DOHH2 (cell line): ENCODE results near the gene PPP6R3.

Experiments
- H3F3A ChIP-seq: fragments of 200-600 bp; sonication (generic), shearing (Covaris generic); 2 replicates; pipeline ENCODE4 v1.6.0; 2016; ENCODE audit warnings: antibody characterized with exemption, mild to moderate bottlenecking; ENCODE audit not compliant: control insufficient read depth, insufficient read depth
- H3K27ac ChIP-seq: fragments of 200-600 bp; sonication (generic); 2 replicates; pipeline ENCODE4 v1.5.1; 2014; ENCODE audit warnings: low read depth, mild to moderate bottlenecking, low read length, moderate library complexity
- H3K27me3 ChIP-seq: fragments of 200-600 bp; sonication (generic); 2 replicates; pipeline ENCODE4 v1.6.1; 2014; ENCODE audit warnings: mild to moderate bottlenecking, low read length, mixed read lengths; ENCODE audit not compliant: control insufficient read depth
- H3K36me3 ChIP-seq: fragments of 200-600 bp; sonication (generic); 2 replicates; pipeline ENCODE4 v1.6.1; 2014; ENCODE audit warnings: mild to moderate bottlenecking, low read length, moderate library complexity, mixed read lengths; ENCODE audit not compliant: control insufficient read depth
- H3K4me1 ChIP-seq: fragments of 200-600 bp; sonication (generic); 2 replicates; pipeline ENCODE4 v1.6.1; 2014; ENCODE audit warnings: mild to moderate bottlenecking, low read length, mixed read lengths; ENCODE audit not compliant: control insufficient read depth
- H3K4me2 ChIP-seq: fragments of 200-600 bp; sonication (generic); 2 replicates; pipeline ENCODE4 v1.6.0; 2014; ENCODE audit warnings: mild to moderate bottlenecking, low read length, moderate library complexity
- H3K4me3 ChIP-seq: fragments of 200-600 bp; sonication (generic); 2 replicates; pipeline ENCODE4 v1.5.1; 2014; ENCODE audit warnings: mild to moderate bottlenecking, low read length, mixed read lengths
- H3K79me2 ChIP-seq: fragments of 200-600 bp; sonication (generic); 2 replicates; pipeline ENCODE4 v1.6.1; 2014; ENCODE audit warnings: mild to moderate bottlenecking, low read length, mixed read lengths; ENCODE audit not compliant: control insufficient read depth
- H3K9me2 ChIP-seq: fragments of 200-600 bp; sonication (generic); replicated peaks from 2 replicates; pipeline ENCODE4 v1.6.1; 2014; ENCODE audit warnings: mild to moderate bottlenecking, low read length, mixed read lengths; ENCODE audit not compliant: control insufficient read depth
- H3K9me3 ChIP-seq: fragments of 200-600 bp; sonication (generic); 2 replicates; pipeline ENCODE4 v1.6.1; 2014; ENCODE audit warnings: antibody characterized with exemption, low read length, mixed read lengths; ENCODE audit not compliant: control insufficient read depth, insufficient read depth
- H4K20me1 ChIP-seq: fragments of 200-600 bp; sonication (generic); 2 replicates; pipeline ENCODE4 v1.6.0; 2014; ENCODE audit warnings: low read depth, mild to moderate bottlenecking, antibody characterized with exemption, low read length, moderate library complexity; ENCODE audit not compliant: control insufficient read depth, insufficient read depth
- CTCF ChIP-seq: fragments of 200-600 bp; sonication (generic); IDR thresholded peaks from one replicate; pipeline ENCODE4 v1.5.1; 2014; ENCODE audit warnings: antibody characterized with exemption, mild to moderate bottlenecking, low read depth, low read length; ENCODE audit not compliant: poor library complexity, severe bottlenecking
- EZH2phosphoT487 ChIP-seq: fragments of 200-600 bp; sonication (generic); IDR thresholded peaks from 2 replicates; pipeline ENCODE4 v1.6.1; 2017; ENCODE audit warnings: borderline replicate concordance, mild to moderate bottlenecking, antibody characterized with exemption, low read length, moderate library complexity, mixed read lengths

Gene PPP6R3

GRCh38 chr11:68500206-68500605, 39.7 kb downstream of the PPP6R3 start:
- Histone ChIP-seq H3K4me2 (peak overlapping the region; percentile 43; the same call in 1 of the 2 replicates), H3K9me3 (no peaks in the 10 kb centered on the region), H3K9me2 (no peaks in the 10 kb centered on the region), H3K27ac (no peak overlapping the region), H3K79me2 (peaks cover 99% of the 10 kb centered on the region), H3K4me1 (peaks cover 75% of the 10 kb centered on the region), H3K27me3 (no peaks in the 10 kb centered on the region), H4K20me1 (peaks cover 60% of the 10 kb centered on the region), H3K36me3 (peaks cover 22% of the 10 kb centered on the region), H3K4me3 (no peak overlapping the region), H3F3A (peaks cover 9% of the 10 kb centered on the region)
- TF ChIP-seq EZH2phosphoT487 (no peak), CTCF (no peak)

GRCh38 chr11:68501813-68502212, 41.3 kb downstream of the PPP6R3 start:
- H3K4me3 ChIP-seq, result no peak overlapping the region
- no peak overlapping the region for H3K4me2 ChIP-seq
- peaks cover 33% of the 10 kb centered on the region for H3K36me3 ChIP-seq
- peaks cover 11% of the 10 kb centered on the region for H3F3A ChIP-seq
- no peak overlapping the region for H3K27ac ChIP-seq
- H3K9me3 ChIP-seq, result no peaks in the 10 kb centered on the region
- H3K79me2 ChIP-seq, result peaks cover 99% of the 10 kb centered on the region
- H3K9me2 ChIP-seq, result no peaks in the 10 kb centered on the region
- TF ChIP-seq CTCF, result no peak
- H4K20me1 ChIP-seq, result peaks cover 54% of the 10 kb centered on the region
- H3K27me3 ChIP-seq, result no peaks in the 10 kb centered on the region
- H3K4me1 ChIP-seq, result peaks cover 66% of the 10 kb centered on the region

- no peak for TF ChIP-seq EZH2phosphoT487
- no peak for TF ChIP-seq CTCF
- Histone ChIP-seq H3K27me3 (no peaks in the 10 kb centered on the region), H3K9me2 (no peaks in the 10 kb centered on the region), H4K20me1 (peaks cover 51% of the 10 kb centered on the region), H3K9me3 (no peaks in the 10 kb centered on the region), H3K4me1 (peaks cover 55% of the 10 kb centered on the region), H3K79me2 (peaks cover 100% of the 10 kb centered on the region), H3K4me3 (no peak overlapping the region), H3F3A (peaks cover 5% of the 10 kb centered on the region), H3K36me3 (peaks cover 42% of the 10 kb centered on the region), H3K4me2 (no peak overlapping the region), H3K27ac (no peak overlapping the region)
Observed at GRCh38 chr11:68503251-68503687, 42.7 kb downstream of the PPP6R3 start.
